ENCODE data around the gene MARCO.
"Not testable (repeated sequence)": the region's sequence is repeated elsewhere in the genome, so short reads cannot be mapped to it uniquely, and the experiment has no call there.

MARCO gene

DNA sequence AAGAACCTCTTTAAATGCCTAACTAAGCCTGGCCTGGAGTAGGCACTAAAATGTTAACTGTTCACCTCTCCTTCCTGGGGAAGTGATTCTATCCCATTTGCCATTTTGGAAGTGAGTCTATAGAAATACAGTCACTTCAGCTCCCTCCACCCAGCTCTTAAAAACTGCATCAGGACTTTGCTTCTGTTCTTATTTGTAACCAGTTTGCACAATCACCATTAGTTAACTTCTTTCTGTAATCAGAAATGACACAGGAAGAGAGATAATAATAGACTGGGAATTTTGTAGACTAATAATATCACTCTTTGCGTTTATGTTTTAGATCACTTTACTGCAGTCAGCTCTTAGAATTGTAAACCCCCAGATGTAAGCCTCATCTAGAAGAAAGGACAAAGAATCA lies 16.0 kb upstream of the MARCO start:
- in situ Hi-C loops (cut with MboI; ENCODE audit: low sequenced_read_pairs) = no loop called here

DNA sequence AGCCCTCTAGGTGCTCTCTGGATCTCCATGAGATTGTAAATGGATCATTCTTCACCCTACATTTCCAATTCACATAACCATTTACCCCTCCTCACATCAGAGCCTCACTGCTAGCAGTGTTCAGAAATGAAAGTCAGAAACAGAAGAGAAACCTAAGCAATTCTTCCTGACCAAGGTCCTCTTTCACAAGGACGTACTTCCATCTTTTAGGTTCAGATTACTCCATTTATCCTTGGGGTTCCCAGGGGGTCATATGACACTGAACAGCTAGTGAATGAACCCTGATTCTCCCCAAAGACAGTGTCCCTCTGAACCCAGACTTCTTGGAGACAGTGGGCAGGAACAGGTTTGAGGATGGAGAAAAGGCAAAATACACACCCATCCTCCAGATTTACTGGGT lies 12.9 kb upstream of the MARCO start:
- in situ Hi-C loops (cut with MboI; ENCODE audit: low sequenced_read_pairs) = no loop called here

DNA sequence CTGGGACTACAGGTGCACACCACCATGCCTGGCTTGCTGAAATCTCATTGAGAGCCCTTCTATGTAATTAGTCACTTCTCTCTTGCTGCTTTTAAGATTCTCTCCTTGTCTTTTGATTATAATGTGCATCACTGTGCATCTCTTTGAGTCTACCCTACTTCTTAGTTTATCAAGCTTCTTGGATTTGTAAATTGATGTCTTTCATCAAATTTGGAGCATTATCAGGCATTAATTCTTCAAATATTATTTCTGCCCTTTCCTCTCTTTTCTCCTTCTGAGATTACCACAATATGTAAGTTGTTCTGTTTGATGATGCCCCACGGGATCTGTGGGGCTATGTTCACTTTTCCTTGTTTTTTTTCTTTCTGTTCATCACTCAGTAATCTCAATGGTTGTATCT lies 9.0 kb upstream of the MARCO start:
- in situ Hi-C loops (cut with MboI; ENCODE audit: low sequenced_read_pairs) = no loop called here

DNA sequence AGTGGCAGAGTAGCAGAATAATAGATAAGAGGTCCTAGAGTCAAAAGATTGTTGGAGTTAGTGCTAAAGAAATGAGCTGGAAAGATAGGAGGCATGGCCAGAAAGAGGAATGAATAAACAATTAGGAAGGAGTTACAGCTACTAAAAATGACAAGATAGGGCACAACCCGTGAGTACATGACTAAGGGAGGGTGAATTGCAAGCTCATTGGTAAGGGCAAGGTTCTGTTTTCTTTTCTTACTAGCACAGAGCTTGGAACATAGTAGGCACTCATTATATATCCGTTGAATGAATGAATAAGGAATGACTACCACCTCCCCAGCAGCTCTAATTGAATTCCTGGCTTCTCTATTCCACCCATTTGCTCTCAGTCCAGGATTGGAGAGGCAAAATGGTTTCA lies 5.7 kb upstream of the MARCO start:
- in situ Hi-C loops (cut with MboI; ENCODE audit: low sequenced_read_pairs) = no loop called here

DNA sequence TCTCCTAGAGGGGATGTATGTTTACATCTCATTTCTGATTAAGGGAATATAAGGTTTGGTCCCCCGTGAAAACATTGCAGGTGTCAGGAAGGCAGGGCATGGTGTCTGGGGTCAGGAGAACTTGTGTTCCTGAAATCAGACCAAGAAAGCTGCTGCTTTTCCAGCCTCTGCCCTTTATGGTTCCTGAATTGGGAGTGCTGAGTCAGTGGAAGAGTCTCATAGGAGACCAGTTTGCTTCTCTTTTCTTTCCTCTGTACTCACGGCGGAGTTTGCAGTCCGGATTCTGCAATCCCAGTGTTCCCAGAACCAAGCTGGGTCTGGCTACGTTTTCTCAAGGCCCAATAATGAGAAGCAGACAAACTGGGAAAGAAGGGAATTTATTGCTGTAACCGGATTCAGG lies 5.1 kb upstream of the MARCO start:
- in situ Hi-C loops (cut with MboI; ENCODE audit: low sequenced_read_pairs) = no loop called here

DNA sequence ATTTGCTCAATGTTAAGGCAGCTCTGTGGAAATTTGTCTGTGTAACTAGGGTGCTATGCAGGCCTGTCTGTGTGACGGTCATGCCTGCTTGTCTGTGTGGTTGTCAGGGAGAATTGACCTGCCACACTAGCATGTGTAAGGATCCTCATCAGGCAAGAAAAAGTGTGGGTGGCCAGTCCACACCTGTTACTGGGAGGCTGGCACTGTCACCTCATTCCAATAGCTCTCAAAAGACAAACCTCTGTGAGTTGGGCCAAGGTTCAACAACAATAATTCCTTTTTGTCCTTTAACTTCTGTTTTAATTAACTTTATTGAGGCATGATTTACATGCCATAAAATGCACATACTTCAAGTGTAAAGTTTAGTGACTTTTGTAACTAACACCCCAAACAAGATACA lies 4.2 kb upstream of the MARCO start:
- in situ Hi-C loops (cut with MboI; ENCODE audit: low sequenced_read_pairs) = no loop called here

DNA sequence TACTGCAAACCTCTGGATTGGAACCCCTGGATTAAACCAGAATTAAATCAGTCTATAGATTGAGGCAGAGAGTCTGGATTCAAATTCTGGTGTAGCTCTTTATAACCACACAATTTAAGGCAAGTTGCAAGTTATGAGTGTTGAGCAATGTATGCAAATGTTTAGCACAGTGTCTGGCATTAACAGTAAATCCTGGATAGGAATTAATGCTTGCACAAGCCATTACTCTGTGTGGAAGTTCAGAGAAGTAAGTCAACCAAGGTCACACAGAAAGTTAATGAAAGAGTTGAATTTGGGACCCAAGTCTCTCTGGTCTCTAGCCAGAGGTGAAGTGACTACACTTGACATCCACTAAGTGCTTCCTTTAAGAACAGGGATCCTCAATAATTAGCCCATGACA lies 2.0 kb upstream of the MARCO start:
- in situ Hi-C loops (cut with MboI; ENCODE audit: low sequenced_read_pairs) = no loop called here

DNA sequence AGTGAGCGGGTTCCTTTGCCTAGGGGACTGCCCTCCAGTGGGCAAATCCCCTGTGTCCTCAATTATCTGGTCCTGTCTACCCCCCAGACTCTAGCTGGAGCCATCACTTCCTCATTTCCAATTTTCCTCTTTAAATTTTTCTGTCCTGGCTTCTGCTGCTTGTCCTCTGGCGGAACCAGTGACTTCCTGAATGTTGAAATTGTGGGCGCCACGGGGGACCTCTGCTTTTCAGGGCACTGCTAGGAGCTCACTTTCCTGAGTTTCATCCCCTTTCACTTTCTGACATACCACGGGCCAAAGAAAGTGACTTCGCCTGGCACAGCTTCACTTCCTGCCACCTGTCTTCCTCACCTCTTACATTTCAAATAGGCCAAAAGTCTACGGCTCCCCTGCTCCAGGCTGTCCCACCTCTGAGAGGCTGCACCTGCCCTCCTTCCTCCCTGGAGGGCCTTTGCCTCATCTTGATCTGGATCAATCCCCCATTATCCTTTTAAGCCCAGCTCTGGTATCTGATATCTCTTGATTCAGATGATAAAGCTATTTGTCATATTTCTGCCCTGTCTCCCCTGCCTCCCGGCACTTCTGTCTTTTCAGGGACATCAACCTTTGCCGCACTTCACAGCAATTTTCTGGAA lies 1.4 kb upstream of the MARCO start:
- in situ Hi-C loops (cut with MboI; ENCODE audit: low sequenced_read_pairs) = no loop called here

DNA sequence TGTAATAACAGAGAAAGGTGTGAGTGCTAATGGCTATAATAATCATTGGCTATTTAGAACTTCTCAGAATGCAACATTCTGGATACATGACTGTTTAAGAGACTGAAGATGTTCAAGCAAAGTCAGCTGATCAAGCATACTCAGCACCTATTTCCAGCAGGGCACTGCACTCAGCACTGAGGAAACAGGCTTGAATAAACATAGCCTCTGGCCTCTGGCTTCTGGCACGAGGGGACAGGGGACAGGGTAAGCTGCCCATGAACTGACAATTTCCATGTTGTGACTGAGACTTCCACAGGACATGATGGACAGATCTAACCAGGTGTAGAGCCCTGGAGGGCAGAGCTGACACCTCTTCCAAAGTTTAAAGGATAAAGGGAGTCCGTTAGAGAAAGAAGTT lies 1.3 kb downstream of the MARCO start:
- in situ Hi-C loops (cut with MboI; ENCODE audit: low sequenced_read_pairs) = no loop called here

DNA sequence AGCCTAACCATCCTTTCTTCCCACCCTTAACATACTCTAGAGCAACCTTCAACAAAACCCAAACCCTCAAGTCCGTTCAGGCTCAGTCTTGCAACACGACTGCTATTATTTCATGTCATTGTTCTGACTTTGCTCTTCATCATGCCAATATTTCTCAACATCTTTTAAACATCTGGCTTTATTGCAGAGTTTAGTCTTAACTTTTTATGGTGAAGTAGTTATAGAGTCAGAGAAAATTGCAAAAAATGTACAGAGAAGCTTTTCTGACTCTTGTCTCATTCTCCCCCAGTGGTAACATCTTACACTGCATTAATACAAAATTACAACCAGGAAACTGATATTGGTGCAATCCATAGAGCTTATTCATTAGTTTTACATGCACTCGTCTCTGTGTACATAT lies 3.9 kb downstream of the MARCO start:
- in situ Hi-C loops (cut with MboI; ENCODE audit: low sequenced_read_pairs) = no loop called here

DNA sequence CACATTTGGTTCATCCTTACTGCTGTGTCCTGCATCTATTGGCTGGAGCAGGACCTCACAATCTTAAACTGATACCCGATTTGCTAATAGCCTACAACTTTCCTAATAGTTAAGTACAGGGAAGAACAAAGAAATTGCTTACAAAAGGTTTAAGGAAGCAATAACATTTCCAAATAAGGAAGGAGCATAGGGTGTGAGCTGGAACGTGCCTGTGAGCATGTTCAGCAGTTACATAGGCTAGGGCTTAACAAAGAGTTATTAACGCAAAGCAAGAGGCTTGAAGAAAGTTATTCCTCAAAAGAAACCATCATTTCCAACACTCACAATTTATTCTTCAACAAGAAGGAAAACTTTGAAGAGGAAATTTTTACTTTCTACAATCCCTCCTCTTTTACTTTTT lies 6.3 kb downstream of the MARCO start:
- in situ Hi-C loops (cut with MboI; ENCODE audit: low sequenced_read_pairs) = not testable (repeated sequence)

DNA sequence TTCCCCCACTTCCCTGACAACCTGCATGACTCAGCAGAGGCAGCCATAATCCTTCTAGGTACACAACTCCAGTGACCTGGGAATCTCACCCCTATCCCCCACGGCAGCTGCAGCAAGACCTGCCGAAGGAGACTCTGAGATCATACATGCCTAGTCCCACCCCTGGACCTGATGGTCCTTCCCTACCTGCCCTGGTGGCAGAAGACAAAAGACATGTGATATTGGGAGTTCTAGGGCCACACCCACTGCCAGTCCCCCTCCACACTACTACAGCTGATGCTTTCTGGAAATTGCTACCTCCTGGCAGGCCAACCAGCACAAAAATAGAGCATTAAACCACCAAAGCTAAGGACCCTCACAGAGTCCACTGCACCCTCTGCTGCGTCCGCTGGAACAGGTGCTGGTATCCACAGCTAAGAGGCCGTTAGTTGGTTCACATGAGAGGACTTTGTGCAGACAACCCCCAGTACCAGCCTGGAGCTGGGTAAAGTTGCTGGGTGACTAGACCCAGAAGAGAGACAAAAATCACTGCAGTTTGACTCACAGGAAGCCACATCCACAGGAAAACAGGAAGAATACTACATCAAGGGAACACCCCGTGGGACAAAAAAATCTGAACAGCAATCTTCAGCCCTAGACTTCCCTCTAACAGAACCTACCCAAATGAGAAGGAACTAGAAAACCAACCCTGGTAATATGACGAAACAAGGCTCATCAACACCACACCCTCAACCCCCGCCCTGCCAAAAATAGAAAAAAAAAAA lies 12.5 kb downstream of the MARCO start:
- in situ Hi-C loops (cut with MboI; ENCODE audit: low sequenced_read_pairs) = no loop called here

DNA sequence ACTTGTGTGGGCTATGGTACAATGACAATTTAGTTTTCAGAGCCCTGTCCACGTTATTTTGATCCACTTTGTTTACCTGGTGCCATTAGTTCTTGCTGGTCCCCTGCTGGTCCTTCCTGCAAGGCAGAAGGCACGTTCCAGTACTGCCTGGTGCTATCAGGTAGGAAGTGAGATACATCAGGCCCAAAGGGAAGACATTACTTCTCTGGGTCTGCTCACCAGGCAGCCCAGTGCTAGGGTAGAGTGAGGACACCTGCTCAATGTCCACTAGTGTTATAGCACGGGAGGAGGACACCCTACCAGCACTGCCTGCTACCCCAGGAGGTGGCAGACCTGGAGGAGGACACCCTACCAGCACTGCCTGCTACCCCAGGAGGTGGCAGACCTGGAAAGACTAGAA lies 23.7 kb downstream of the MARCO start:
- in situ Hi-C loops (cut with MboI; ENCODE audit: low sequenced_read_pairs) = no loop called here

DNA sequence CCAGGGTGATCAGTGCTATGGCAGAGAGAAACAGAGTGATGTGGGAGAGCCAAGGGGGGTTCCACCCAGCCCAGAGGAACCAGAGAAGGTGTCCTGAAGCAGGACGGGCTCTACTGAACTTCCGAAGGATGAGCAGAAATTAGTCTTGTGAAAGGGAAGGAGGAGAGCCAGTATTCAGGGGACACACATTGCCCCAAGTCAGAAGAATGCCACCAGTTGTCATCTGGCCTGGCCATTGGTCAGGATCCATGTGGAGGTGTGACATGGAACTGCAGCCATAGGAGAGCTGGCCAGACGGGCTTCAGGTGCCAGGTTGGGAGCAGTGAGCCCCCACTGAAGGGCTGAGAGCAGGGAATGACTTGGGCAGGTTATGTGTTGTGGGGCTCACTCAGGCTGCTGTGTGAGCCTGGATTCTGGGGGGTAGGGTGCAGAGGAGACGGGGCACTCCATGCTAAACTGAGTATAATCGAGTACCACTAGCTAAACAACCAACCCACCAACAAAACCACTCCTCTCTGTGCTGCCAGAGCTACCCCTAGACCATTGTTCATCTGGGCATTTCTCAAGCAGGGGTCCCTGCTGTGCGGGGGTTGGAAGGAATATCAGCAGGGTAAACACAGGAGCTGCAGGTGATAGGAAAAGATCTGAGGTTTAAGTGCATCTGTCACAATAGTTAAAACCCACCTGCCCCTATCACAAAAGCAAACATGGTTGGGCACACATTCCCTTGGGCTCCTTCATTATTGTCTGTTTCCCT lies 25.3 kb downstream of the MARCO start:
- in situ Hi-C loops (cut with MboI; ENCODE audit: low sequenced_read_pairs) = no loop called here

DNA sequence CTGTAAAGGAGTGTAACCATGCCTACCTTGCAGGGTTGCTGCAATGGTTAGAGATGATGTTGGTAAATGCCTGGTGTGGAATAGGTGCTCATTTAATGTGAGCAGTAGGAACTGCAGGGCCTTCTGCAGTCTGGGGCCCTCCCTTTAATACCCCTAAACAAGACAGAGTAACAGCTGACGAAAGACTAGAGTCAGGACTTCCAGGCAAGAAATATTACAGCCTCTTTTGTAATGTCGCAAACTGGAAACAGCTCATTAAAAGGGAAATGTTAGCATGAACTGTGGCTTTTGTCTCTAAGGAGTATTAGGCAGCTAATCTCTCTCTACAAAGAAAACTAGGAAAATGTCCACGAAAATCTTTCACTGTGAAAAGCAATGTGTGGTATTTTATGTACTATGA lies 26.0 kb downstream of the MARCO start:
- in situ Hi-C loops (cut with MboI; ENCODE audit: low sequenced_read_pairs) = no loop called here

DNA sequence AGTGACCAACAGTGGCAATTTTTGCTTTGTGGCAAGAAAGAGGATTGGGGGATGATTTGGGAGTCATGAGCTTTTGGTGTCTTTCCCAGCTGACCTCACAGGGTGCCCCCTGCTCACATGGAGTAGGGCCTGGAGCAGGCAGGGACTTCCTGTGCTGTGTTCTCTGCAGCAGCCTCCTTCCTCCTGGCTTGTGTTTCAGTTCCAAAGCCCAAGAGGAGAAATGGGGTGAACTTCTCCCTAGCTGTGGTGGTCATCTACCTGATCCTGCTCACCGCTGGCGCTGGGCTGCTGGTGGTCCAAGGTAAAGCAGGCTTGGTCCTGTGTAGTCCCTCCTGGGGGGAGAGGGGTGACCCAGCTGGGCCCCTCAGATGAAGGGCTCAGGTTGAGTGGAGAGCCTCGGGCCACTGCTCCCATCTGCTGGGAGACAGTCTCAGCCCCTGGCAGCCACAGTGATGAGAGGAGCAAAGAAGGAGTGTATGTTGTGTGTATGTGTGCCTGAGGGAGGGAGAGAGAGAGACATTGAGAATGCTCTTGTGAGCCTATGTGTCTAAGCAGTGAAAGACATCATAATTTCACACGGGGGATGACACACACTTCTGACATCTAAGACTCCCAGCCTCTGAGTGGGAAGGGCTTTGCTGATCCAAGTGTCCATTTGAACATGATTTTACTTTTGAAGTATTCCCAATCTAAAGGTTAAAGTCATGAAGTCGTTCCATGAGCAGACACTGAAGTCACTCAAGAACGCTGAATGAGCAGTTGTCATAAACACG lies 27.2 kb downstream of the MARCO start:
- in situ Hi-C loops (cut with MboI; ENCODE audit: low sequenced_read_pairs) = no loop called here

DNA sequence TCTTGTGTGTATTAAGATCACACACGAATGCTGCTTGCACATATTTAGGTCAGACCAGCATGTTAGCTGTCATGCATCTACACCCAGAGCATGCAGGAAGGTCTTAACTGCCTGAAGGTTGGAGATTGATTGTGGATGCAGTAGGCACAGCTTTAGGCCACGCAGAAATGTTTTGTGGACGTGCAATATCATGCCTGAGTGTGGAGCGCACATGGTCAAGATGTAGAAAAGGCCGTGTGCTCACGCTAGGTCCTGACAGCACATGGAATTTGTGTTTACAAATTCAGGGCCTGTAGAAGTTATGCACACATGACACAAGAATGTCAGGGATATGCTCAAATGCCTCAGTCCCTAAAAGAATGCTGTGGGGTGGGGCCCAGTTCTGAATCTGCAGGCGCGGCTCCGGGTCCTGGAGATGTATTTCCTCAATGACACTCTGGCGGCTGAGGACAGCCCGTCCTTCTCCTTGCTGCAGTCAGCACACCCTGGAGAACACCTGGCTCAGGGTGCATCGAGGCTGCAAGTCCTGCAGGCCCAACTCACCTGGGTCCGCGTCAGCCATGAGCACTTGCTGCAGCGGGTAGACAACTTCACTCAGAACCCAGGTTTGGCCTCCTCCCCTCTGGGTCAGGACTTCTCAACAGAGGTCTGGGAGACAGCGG lies 27.9 kb downstream of the MARCO start:
- in situ Hi-C loops (cut with MboI; ENCODE audit: low sequenced_read_pairs) = no loop called here

DNA sequence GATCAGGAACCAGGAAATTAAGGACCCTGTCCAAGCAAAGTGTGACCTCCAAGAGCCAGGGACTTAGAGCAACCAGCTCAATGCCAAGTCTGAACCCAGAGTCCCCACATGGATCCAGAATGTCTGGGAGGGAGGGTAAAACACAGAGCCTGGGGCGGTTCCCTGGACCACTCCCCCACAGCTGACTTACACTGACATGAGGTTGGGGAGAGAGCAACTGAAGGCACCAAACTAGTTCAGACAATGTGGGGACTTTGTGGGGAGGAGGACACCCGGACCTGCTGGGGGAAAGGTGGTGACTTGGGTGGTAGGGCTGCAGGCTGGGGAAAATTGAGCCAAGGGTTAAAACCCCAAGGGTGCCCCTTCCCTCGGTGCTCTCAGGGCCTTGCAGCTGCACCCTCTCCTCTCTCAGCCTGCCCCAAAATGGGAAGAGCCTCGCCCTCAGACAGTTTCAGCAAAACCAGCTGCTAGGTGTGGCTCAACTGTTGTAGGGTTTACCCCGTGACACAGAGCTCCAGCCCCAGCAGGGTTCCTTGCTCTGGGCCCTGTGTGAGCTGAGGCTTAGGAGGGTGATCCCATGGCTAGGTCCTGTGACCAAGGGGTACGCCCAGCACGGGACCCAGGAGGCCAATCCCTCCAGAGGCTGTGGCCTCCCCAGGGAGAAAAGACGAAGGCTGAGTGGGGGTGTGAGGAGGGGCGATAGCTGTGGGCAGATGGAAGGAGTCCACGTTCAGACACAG lies 28.6 kb downstream of the MARCO start:
- in situ Hi-C loops (cut with MboI; ENCODE audit: low sequenced_read_pairs) = no loop called here

DNA sequence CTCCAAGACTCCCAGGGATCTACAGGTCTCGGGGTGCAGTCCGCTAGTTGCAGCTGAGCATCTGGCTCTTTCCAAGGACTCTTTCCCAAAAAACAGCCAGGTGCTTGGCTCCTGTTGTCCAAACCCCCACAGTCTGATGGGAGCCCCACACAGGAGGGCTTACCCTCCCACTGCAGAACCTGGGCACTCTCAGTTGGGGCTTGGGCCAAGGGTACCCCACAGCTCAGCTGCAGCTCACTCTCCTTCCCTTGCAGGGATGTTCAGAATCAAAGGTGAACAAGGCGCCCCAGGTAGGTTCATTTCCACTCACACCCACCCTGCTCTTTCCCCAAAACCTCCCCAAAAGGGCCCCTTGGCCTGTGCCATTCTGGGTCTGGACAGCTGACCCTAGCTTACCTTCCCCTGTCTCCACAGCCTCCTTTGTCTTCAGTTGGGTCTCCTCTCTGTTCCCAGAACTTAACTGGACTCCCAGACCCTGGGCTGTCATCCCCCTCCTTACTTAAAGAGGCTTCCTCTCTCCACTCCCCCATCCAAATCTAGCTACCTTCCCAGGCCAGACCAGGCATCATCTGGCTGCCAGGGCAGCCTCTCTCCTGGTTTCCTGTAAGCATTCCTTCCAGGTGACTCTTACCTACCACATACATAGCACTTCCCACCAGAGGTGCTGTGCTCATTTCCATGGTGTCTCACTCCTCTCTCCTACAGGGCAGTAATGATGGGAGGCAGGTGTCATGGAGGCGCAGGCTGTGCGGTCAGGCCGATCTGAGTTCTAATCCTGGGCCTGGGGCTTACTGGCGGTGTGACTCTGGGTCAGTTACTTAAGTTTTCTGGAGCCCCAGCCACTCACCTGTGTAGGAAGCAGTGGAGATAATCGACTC lies 29.5 kb downstream of the MARCO start:
- in situ Hi-C loops (cut with MboI; ENCODE audit: low sequenced_read_pairs) = no loop called here
